ENCODE results near the gene KRT72.

GRCh38 chr12:52581481-52581880, 19.8 kb downstream of the KRT72 start:
- TF ChIP-seq POLR2AphosphoS5 (IDR thresholded peaks at IDR 0.05; ENCODE audit: insufficient read depth, low read depth, low read length) (no peak), CTCF (IDR thresholded peaks at IDR 0.05; ENCODE audit: extremely low read depth in 1 of 2, insufficient read depth in 1 of 2, low read depth in 1 of 2, low read length in 2 of 2) (no peak), EZH2 (IDR thresholded peaks at IDR 0.05; ENCODE audit: borderline replicate concordance, low read depth, low read length, severe bottlenecking) (no peak), POLR2A (IDR thresholded peaks at IDR 0.05; ENCODE audit: low read depth, low read length) (no peak), FOS (IDR thresholded peaks at IDR 0.05; ENCODE audit: borderline replicate concordance, insufficient read depth, low read length) (no peak), GATA2 (IDR thresholded peaks at IDR 0.05; ENCODE audit: insufficient read depth, insufficient read length, low read depth, low read length) (no peak), JUN (IDR thresholded peaks at IDR 0.05; ENCODE audit: borderline replicate concordance, insufficient read depth, insufficient read length, low read depth) (no peak), MAX (IDR thresholded peaks at IDR 0.05; ENCODE audit: insufficient read depth, insufficient read length) (no peak), MYC (IDR thresholded peaks at IDR 0.05; ENCODE audit: low read depth, low read length) (no peak)
